WTC11 (cell line): ENCODE data around the gene MYO1F. TPM values are rescaled to one million over a fixed set of nuclear protein-coding genes. Genes with fewer than 3 reads are reported as not detected.

ENCODE experiments used
- ATAC-seq: fragments of 200-7000 bp; cut with Tn5 transposase; 2 replicates; pipeline ENCODE4 v1.10.0; 2021; ENCODE audit warnings: mild to moderate bottlenecking, moderate library complexity
- CTCF ChIA-PET: fragments of 300-600 bp; sonication (Branson Sonifier 250); formaldehyde crosslinking; loops from one replicate; lab custom pipeline; 2021; ENCODE audit warnings: antibody characterized with exemption; lab: Charles Lee
- POLR2A ChIA-PET: fragments of 350-600 bp; sonication (Branson Sonifier 250); formaldehyde crosslinking; loops from one replicate; lab custom pipeline; 2021; ENCODE audit warnings: antibody characterized with exemption; lab: Charles Lee
- DNase-seq: peaks from one replicate; pipeline ENCODE4 v3.0.0; 2021; ENCODE audit warnings: low spot score
- H3K27ac Mint-ChIP-seq: 2 replicates; pipeline ENCODE4 v1.8.0; 2021; ENCODE audit warnings: mixed read lengths
- H3K27me3 Mint-ChIP-seq: 2 replicates; pipeline ENCODE4 v1.8.0; 2021; ENCODE audit warnings: low read depth, mild to moderate bottlenecking, moderate library complexity, mixed read lengths
- H3K36me3 Mint-ChIP-seq: 2 replicates; pipeline ENCODE4 v1.8.0; 2021; ENCODE audit warnings: mixed read lengths
- H3K4me1 Mint-ChIP-seq: 2 replicates; pipeline ENCODE4 v1.8.0; 2022; ENCODE audit warnings: mixed read lengths
- H3K4me3 Mint-ChIP-seq: 2 replicates; pipeline ENCODE4 v1.8.0; 2021; ENCODE audit warnings: mild to moderate bottlenecking, moderate library complexity, mixed read lengths
- H3K9me3 Mint-ChIP-seq: 2 replicates; pipeline ENCODE4 v1.8.0; 2021; ENCODE audit warnings: mixed read lengths
- CREM ChIP-seq: sonication (generic); formaldehyde crosslinking; IDR thresholded peaks from 2 replicates; pipeline ENCODE4 v1.8.1; 2022; ENCODE audit warnings: mild to moderate bottlenecking, missing genetic modification reagents, moderate library complexity
- CTCF ChIP-seq: fragments of 200-600 bp; IDR thresholded peaks from 2 replicates; pipeline ENCODE4 v1.8.0; 2022; ENCODE audit warnings: antibody characterized with exemption
- ETV6 ChIP-seq: sonication (generic); formaldehyde crosslinking; IDR thresholded peaks from 2 replicates; pipeline ENCODE4 v1.8.1; 2022; ENCODE audit warnings: mild to moderate bottlenecking, missing genetic modification reagents
- GTF2I ChIP-seq: fragments of 250-450 bp; sonication (Bioruptor Pico); conservative IDR thresholded peaks from 2 replicates; pipeline ENCODE4 v1.4.0; 2021; ENCODE audit warnings: mild to moderate bottlenecking
- HMGXB4 ChIP-seq: sonication (generic); formaldehyde crosslinking; IDR thresholded peaks from 2 replicates; pipeline ENCODE4 v1.8.1; 2023; ENCODE audit warnings: mild to moderate bottlenecking, moderate library complexity, missing genetic modification reagents
- OVOL2 ChIP-seq: fragments of 250-450 bp; sonication (Bioruptor Pico); IDR thresholded peaks from 2 replicates; pipeline ENCODE4 v1.9.0; 2021; ENCODE audit warnings: mild to moderate bottlenecking, borderline replicate concordance
- ZNF121 ChIP-seq: sonication (generic); formaldehyde crosslinking; IDR thresholded peaks from 2 replicates; pipeline ENCODE4 v1.8.0; 2023; ENCODE audit warnings: missing genetic modification reagents
- ZNF263 ChIP-seq: sonication (generic); formaldehyde crosslinking; IDR thresholded peaks from 2 replicates; pipeline ENCODE4 v1.8.1; 2022; ENCODE audit warnings: low read depth, mild to moderate bottlenecking, moderate library complexity, missing genetic modification reagents
- total RNA-seq: library from RNA; stranded (reverse); gene quantifications from 3 replicates; pipeline ENCODE4 v1.2.3, GENCODE V29; 2021
- TF ChIP-seq, protein P1 (sequence below): sonication (generic); formaldehyde crosslinking; conservative IDR thresholded peaks from 2 replicates; pipeline ENCODE4 v1.8.1; 2023; ENCODE audit warnings: mild to moderate bottlenecking, low read depth, missing genetic modification reagents, moderate library complexity
- TF ChIP-seq, protein P2 (sequence below): sonication (generic); formaldehyde crosslinking; IDR thresholded peaks from 2 replicates; pipeline ENCODE4 v1.8.1; 2023; ENCODE audit warnings: mild to moderate bottlenecking, missing genetic modification reagents
- TF ChIP-seq, protein P3 (sequence below): sonication (generic); formaldehyde crosslinking; IDR thresholded peaks from 2 replicates; pipeline ENCODE4 v1.8.1; 2023; ENCODE audit warnings: mild to moderate bottlenecking, missing genetic modification reagents
- TF ChIP-seq, protein P4 (sequence below): sonication (generic); formaldehyde crosslinking; IDR thresholded peaks from 2 replicates; pipeline ENCODE4 v1.8.0; 2022; ENCODE audit warnings: mild to moderate bottlenecking, missing genetic modification reagents
- TF ChIP-seq, protein P5 (sequence below): fragments of 250-450 bp; sonication (Bioruptor Pico); IDR thresholded peaks from 2 replicates; pipeline ENCODE4 v1.9.0; 2021; ENCODE audit warnings: mild to moderate bottlenecking

The MYO1F gene
- total RNA-seq, 1 experiment from 2014 or later, result 2.8 TPM

DNA sequence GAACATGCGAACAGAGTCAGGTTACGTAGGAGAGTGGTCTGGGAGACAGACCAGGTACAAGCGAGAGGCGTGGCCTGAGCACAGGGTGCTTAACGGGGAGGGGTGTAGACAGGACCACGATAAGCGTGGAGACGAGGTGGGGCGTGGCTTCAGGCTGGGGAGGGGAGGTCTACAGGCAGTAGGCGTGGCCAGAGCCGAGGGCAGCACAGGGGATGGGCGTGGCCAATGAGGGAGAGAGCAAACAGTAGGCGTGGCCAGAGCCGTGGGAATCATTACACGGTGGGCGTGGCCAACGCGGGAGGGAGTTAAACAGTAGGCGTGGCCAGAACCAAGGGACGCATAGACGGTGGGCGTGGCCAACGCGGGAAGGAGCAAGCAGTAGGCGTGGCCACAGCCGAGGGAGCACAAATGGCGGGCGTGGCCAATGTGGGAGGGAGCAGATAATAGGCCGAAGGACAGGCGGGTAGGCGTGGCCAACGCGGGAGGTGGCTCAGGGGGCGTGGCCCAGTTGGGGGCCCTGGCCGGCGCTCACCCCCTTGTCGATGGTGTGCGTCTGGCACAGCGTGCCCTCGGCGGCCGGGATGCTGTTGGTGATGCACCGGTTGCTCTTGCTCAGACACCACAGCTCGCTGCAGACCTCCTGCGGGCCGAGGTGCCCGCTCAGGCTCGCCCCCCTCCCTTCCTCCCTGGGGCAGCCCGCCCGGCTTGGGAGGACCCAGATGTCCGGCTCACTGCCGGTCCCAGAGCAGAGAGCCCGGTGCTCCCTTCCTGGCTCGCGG, 15.2 kb upstream of the MYO1F start (continued):
- peak; percentile 87 for TF ChIP-seq ZNF263 (CRISPR knock-in tag)
- TF ChIP-seq, protein P1, sequence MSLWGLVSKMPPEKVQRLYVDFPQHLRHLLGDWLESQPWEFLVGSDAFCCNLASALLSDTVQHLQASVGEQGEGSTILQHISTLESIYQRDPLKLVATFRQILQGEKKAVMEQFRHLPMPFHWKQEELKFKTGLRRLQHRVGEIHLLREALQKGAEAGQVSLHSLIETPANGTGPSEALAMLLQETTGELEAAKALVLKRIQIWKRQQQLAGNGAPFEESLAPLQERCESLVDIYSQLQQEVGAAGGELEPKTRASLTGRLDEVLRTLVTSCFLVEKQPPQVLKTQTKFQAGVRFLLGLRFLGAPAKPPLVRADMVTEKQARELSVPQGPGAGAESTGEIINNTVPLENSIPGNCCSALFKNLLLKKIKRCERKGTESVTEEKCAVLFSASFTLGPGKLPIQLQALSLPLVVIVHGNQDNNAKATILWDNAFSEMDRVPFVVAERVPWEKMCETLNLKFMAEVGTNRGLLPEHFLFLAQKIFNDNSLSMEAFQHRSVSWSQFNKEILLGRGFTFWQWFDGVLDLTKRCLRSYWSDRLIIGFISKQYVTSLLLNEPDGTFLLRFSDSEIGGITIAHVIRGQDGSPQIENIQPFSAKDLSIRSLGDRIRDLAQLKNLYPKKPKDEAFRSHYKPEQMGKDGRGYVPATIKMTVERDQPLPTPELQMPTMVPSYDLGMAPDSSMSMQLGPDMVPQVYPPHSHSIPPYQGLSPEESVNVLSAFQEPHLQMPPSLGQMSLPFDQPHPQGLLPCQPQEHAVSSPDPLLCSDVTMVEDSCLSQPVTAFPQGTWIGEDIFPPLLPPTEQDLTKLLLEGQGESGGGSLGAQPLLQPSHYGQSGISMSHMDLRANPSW, result 0 out of 2 replicates have a peak, but pooled peaks have one; percentile 18

DNA sequence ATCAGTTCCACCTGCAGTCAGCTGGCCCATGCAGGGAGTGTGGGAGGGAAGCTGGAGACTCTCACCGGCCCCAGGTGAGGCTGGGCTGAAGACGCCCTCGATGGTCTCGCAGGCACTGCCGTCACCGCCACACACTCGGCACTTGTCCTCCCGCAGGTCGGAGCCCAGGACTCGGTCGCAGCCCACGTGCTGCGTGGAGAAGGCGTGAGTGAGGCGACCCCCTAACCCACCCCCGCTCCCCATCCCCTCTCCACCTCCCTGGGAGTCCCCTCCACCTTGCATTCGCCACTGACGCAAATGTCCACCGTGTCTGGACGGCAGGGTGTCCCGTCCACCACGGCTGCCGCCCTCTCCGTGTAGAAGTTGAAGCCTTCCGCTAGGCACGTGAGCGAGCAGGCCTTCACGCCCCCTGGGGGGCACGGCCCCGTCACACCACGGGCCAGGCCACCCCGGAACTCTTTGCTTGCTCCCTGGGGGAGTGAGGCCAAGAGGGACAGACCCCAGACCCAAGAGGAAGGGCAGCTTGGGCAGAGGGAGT, 12.0 kb upstream of the MYO1F start:
- CTCF ChIA-PET, result interaction anchor here (0.7 to 3.7 kb wide), 3 partner anchors 8 to 26 kb away, joined by 3 to 27 read pairs (median 3); no protein-coding TSS in a partner anchor
- POLR2A ChIA-PET, result no interaction called here
- H3K9me3 Mint-ChIP-seq, result peaks cover 7% of the 10 kb centered on the region
- peaks cover 49% of the 10 kb centered on the region for H3K27me3 Mint-ChIP-seq
- TF ChIP-seq GTF2I (CRISPR knock-in tag), result no peak
- TF ChIP-seq, protein P2, sequence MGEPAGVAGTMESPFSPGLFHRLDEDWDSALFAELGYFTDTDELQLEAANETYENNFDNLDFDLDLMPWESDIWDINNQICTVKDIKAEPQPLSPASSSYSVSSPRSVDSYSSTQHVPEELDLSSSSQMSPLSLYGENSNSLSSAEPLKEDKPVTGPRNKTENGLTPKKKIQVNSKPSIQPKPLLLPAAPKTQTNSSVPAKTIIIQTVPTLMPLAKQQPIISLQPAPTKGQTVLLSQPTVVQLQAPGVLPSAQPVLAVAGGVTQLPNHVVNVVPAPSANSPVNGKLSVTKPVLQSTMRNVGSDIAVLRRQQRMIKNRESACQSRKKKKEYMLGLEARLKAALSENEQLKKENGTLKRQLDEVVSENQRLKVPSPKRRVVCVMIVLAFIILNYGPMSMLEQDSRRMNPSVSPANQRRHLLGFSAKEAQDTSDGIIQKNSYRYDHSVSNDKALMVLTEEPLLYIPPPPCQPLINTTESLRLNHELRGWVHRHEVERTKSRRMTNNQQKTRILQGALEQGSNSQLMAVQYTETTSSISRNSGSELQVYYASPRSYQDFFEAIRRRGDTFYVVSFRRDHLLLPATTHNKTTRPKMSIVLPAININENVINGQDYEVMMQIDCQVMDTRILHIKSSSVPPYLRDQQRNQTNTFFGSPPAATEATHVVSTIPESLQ (CRISPR knock-in tag), result no peak
- TF ChIP-seq, protein P3, sequence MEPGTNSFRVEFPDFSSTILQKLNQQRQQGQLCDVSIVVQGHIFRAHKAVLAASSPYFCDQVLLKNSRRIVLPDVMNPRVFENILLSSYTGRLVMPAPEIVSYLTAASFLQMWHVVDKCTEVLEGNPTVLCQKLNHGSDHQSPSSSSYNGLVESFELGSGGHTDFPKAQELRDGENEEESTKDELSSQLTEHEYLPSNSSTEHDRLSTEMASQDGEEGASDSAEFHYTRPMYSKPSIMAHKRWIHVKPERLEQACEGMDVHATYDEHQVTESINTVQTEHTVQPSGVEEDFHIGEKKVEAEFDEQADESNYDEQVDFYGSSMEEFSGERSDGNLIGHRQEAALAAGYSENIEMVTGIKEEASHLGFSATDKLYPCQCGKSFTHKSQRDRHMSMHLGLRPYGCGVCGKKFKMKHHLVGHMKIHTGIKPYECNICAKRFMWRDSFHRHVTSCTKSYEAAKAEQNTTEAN, result no peak
- TF ChIP-seq, protein P4, sequence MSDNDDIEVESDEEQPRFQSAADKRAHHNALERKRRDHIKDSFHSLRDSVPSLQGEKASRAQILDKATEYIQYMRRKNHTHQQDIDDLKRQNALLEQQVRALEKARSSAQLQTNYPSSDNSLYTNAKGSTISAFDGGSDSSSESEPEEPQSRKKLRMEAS (CRISPR knock-in tag), result no peak
- no peak overlapping the region for H3K4me3 Mint-ChIP-seq
- no peak overlapping the region for H3K27ac Mint-ChIP-seq
- no peak for ATAC-seq
- peaks cover 9% of the 10 kb centered on the region for H3K4me1 Mint-ChIP-seq
- DNase-seq, result no peak
- peaks cover 6% of the 10 kb centered on the region; the same call in 1 of the 2 replicates for H3K36me3 Mint-ChIP-seq

DNA sequence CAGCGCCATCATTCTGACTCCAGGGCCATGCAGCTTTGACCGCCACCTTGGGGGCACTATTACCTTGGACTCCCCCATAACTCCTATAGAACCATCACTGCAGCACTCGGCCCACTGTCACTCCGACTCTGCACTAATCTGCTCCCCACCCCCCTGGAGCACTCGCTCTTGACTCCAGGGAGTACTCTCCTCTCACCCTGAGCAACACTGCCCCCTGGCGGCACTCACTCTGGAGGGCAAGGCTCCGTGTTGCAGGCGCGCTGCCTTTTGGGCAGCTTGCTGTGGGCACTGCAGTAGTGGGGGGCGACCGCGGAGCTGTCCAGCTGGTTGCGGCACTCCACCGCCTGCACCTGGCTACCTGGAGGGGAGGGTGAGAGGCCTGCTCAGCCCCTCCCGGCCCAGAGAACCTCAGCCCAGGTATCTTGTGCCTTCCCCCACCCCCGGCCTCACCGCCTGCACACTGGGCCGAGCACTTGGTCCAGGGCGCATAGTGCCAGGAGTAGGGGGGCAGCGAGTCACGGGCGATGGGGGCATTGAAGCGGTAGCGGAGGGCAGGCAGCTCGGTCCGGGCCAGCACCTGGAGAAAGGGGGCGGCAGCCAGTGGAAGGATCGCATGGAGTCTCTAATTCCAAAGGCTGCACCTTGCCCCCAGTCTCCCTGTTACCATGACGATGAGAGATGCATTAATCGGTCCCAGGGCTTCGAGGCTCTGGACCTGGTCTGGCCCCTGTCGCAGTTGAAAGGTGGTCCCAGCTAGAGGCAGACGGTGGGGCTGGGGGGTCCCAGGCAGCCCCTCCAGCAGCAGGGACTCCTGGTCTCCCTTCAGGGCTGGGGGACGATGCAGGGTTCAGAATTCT, 8.9 kb upstream of the MYO1F start:
- ChIA-PET POLR2A (no interaction called here), CTCF (interaction anchor here (0.6 to 2.9 kb wide), 36 partner anchors 8 to 398 kb away, joined by 3 to 17 read pairs (median 4); partner anchors contain the start of genes KANK3, MARCHF2, MYO1F and ZNF414)
- peaks cover 4% of the 10 kb centered on the region; the same call in 1 of the 2 replicates for H3K4me1 Mint-ChIP-seq
- H3K9me3 Mint-ChIP-seq, result no peaks in the 10 kb centered on the region
- peaks cover 29% of the 10 kb centered on the region for H3K27me3 Mint-ChIP-seq
- DNase-seq (peak; percentile 99), ATAC-seq (peak; percentile 87)
- TF ChIP-seq, protein P5, sequence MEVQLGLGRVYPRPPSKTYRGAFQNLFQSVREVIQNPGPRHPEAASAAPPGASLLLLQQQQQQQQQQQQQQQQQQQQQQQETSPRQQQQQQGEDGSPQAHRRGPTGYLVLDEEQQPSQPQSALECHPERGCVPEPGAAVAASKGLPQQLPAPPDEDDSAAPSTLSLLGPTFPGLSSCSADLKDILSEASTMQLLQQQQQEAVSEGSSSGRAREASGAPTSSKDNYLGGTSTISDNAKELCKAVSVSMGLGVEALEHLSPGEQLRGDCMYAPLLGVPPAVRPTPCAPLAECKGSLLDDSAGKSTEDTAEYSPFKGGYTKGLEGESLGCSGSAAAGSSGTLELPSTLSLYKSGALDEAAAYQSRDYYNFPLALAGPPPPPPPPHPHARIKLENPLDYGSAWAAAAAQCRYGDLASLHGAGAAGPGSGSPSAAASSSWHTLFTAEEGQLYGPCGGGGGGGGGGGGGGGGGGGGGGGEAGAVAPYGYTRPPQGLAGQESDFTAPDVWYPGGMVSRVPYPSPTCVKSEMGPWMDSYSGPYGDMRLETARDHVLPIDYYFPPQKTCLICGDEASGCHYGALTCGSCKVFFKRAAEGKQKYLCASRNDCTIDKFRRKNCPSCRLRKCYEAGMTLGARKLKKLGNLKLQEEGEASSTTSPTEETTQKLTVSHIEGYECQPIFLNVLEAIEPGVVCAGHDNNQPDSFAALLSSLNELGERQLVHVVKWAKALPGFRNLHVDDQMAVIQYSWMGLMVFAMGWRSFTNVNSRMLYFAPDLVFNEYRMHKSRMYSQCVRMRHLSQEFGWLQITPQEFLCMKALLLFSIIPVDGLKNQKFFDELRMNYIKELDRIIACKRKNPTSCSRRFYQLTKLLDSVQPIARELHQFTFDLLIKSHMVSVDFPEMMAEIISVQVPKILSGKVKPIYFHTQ (CRISPR knock-in tag), result no peak
- TF ChIP-seq ETV6 (CRISPR knock-in tag) (0 out of 2 replicates have a peak, but pooled peaks have one; percentile 43), ZNF263 (CRISPR knock-in tag) (peak; percentile 100), ZNF121 (CRISPR knock-in tag) (0 out of 2 replicates have a peak, but pooled peaks have one; percentile 1), HMGXB4 (CRISPR knock-in tag) (0 out of 2 replicates have a peak, but pooled peaks have one; percentile 74), CREM (CRISPR knock-in tag) (no peak), OVOL2 (CRISPR knock-in tag) (no peak), CTCF (peak; percentile 93)
- H3K4me3 Mint-ChIP-seq, result no peak overlapping the region
- no peak overlapping the region for H3K27ac Mint-ChIP-seq
- H3K36me3 Mint-ChIP-seq, result no peaks in the 10 kb centered on the region
